22Rv1 (cell line): ENCODE measurements around the gene NUP188.

Experiments
- CTCF ChIP-seq: fragments of 450-650 bp; IDR thresholded peaks from 2 replicates; pipeline ENCODE4 v1.5.1; 2017; ENCODE audit warnings: mild to moderate bottlenecking
- ZFX ChIP-seq: fragments of 450-650 bp; IDR thresholded peaks from 2 replicates; pipeline ENCODE4 v1.6.1; 2017; ENCODE audit warnings: antibody characterized with exemption, borderline replicate concordance

GRCh38 chr9:128916745-128917144 lies 30.8 kb upstream of the NUP188 start:
- TF ChIP-seq CTCF (no peak), ZFX (no peak)
